Activated CD8-positive, alpha-beta T cell treated with anti-CD3 and anti-CD28 coated beads for 36 hours (primary cell): ENCODE results near the gene NXN. TPM values are rescaled to one million over a fixed set of nuclear protein-coding genes. Genes with fewer than 3 reads are reported as not detected.
"Not testable (repeated sequence)": the region's sequence is repeated elsewhere in the genome, so short reads cannot be mapped to it uniquely, and the experiment has no call there.

Source experiments
- ATAC-seq: fragments of 200-7000 bp; cut with Tn5 transposase; one replicate; pipeline ENCODE4 v1.10.0; 2021; ENCODE audit warnings: mild to moderate bottlenecking, moderate library complexity
- CTCF ChIA-PET: fragments of 350-600 bp; sonication (Branson Sonifier 250); formaldehyde crosslinking; loops from one replicate; lab custom pipeline; 2021; ENCODE audit warnings: antibody characterized with exemption; lab: Charles Lee
- POLR2A ChIA-PET: fragments of 350-600 bp; sonication (Branson Sonifier 250); formaldehyde crosslinking; loops from one replicate; lab custom pipeline; 2021; ENCODE audit warnings: antibody characterized with exemption; lab: Charles Lee
- DNase-seq: peaks from one replicate; pipeline ENCODE4 v3.0.0-alpha.2; 2020
- H3K27ac Mint-ChIP-seq: one replicate; pipeline ENCODE4 v1.8.0; 2021; ENCODE audit warnings: mild to moderate bottlenecking, mixed read lengths
- H3K27me3 Mint-ChIP-seq: one replicate; pipeline ENCODE4 v1.8.0; 2021; ENCODE audit warnings: mixed read lengths
- H3K36me3 Mint-ChIP-seq: one replicate; pipeline ENCODE4 v1.8.0; 2021; ENCODE audit warnings: low read depth, mixed read lengths
- H3K4me1 Mint-ChIP-seq: one replicate; pipeline ENCODE4 v1.8.0; 2021; ENCODE audit warnings: low read depth, mixed read lengths
- H3K4me3 Mint-ChIP-seq: one replicate; pipeline ENCODE4 v1.8.0; 2021; ENCODE audit warnings: mild to moderate bottlenecking, moderate library complexity, mixed read lengths
- H3K9me3 Mint-ChIP-seq: one replicate; pipeline ENCODE4 v1.8.0; 2021; ENCODE audit warnings: mixed read lengths
- CTCF ChIP-seq: fragments of 200-600 bp; IDR thresholded peaks from one replicate; pipeline ENCODE4 v1.8.0; 2022; ENCODE audit warnings: antibody characterized with exemption, mild to moderate bottlenecking
- intact Hi-C: fragments of 100-400 bp; cut with micrococcal nuclease; formaldehyde crosslinking; loops from one replicate; pipeline ENCODE4 v1.10.0; 2022
- total RNA-seq, 2 experiments: library from RNA; stranded (reverse); gene quantifications; one replicate each; pipeline ENCODE4 v1.2.3, GENCODE V29; 2021

NXN gene
- total RNA-seq, 2 experiments from 2014 or later = 1.2 to 1.4 TPM

GRCh38 chr17:929586-929985, 50.0 kb downstream of the NXN start:
- DNase-seq (no peak), ATAC-seq (no peak)
- Mint-ChIP-seq H3K4me1 (no peaks in the 10 kb centered on the region), H3K27ac (no peak overlapping the region), H3K36me3 (no peaks in the 10 kb centered on the region), H3K9me3 (no peaks in the 10 kb centered on the region), H3K4me3 (no peak overlapping the region), H3K27me3 (peaks cover 11% of the 10 kb centered on the region)
- CTCF ChIA-PET = interaction anchor here (1.3 kb wide), 1 partner anchor 134 kb away, joined by 3 read pairs; no protein-coding TSS in a partner anchor
- no peak for TF ChIP-seq CTCF
- intact Hi-C loops = no loop called here
- POLR2A ChIA-PET = no interaction called here

GRCh38 chr17:927611-928461, 51.7 kb downstream of the NXN start:
- H3K4me1 Mint-ChIP-seq = no peaks in the 10 kb centered on the region
- H3K27me3 Mint-ChIP-seq = peaks cover 11% of the 10 kb centered on the region
- DNase-seq (no peak), ATAC-seq (no peak)
- intact Hi-C loops = no loop called here
- POLR2A ChIA-PET = no interaction called here
- H3K4me3 Mint-ChIP-seq = no peak overlapping the region
- H3K27ac Mint-ChIP-seq = no peak overlapping the region
- CTCF ChIA-PET = no interaction called here
- no peak for TF ChIP-seq CTCF
- H3K36me3 Mint-ChIP-seq = no peaks in the 10 kb centered on the region
- no peaks in the 10 kb centered on the region for H3K9me3 Mint-ChIP-seq

- CTCF ChIA-PET = interaction anchor here (0.8 to 1.6 kb wide), 2 partner anchors 47 to 131 kb away, joined by 3 to 5 read pairs; no protein-coding TSS in a partner anchor
- H3K4me1 Mint-ChIP-seq = no peaks in the 10 kb centered on the region
- H3K27ac Mint-ChIP-seq = no peak overlapping the region
- peaks cover 12% of the 10 kb centered on the region for H3K27me3 Mint-ChIP-seq
- H3K36me3 Mint-ChIP-seq = no peaks in the 10 kb centered on the region
- H3K4me3 Mint-ChIP-seq = no peak overlapping the region
- no peak for DNase-seq
- POLR2A ChIA-PET = no interaction called here
- no peaks in the 10 kb centered on the region for H3K9me3 Mint-ChIP-seq
- no peak for ATAC-seq
- intact Hi-C loops = no loop called here
- TF ChIP-seq CTCF = no peak
Observed at GRCh38 chr17:925817-926216, 53.8 kb downstream of the NXN start.

- ChIA-PET POLR2A (no interaction called here), CTCF (interaction anchor here (1.6 kb wide), 1 partner anchor 132 kb away, joined by 5 read pairs; no protein-coding TSS in a partner anchor)
- Mint-ChIP-seq H3K27ac (no peak overlapping the region), H3K9me3 (no peaks in the 10 kb centered on the region), H3K4me3 (no peak overlapping the region), H3K27me3 (peaks cover 10% of the 10 kb centered on the region), H3K36me3 (no peaks in the 10 kb centered on the region), H3K4me1 (no peaks in the 10 kb centered on the region)
- no peak for DNase-seq
- no peak for TF ChIP-seq CTCF
- ATAC-seq = no peak
- intact Hi-C loops = no loop called here
Observed at GRCh38 chr17:924711-925475, 54.7 kb downstream of the NXN start.

- H3K27me3 Mint-ChIP-seq = peaks cover 10% of the 10 kb centered on the region
- H3K4me3 Mint-ChIP-seq, H3K36me3 Mint-ChIP-seq, intact Hi-C loops, H3K4me1 Mint-ChIP-seq, POLR2A ChIA-PET, H3K27ac Mint-ChIP-seq, CTCF ChIA-PET, ATAC-seq, H3K9me3 Mint-ChIP-seq, DNase-seq: not testable (repeated sequence)
Observed at GRCh38 chr17:924306-924705, 55.3 kb downstream of the NXN start.
